Uterus (tissue), 4 donors: Measurements from ENCODE around the gene STX16. TPM values are rescaled to one million over a fixed set of nuclear protein-coding genes. Genes with fewer than 3 reads are reported as not detected.

Experiments used
- DNase-seq, 2 donors: peaks; one replicate each; pipeline ENCODE4 v3.0.0-alpha.2; 2019 to 2020
- H3K27ac ChIP-seq, 2 donors: fragments of 200-600 bp; sonication (generic); 1 replicate in 1 of 2; 2 replicates in 1 of 2; pipeline ENCODE4 v1.5.1; 2016 to 2018
- H3K27me3 ChIP-seq, 2 donors: fragments of 200-600 bp; sonication (generic); one replicate each; pipeline ENCODE4 v1.5.1; 2018 to 2019; ENCODE audit warnings: control low read depth in 1 of 2
- H3K36me3 ChIP-seq, 2 donors: fragments of 200-600 bp; sonication (generic); one replicate each; pipeline ENCODE4 v1.5.1; 2019; ENCODE audit warnings: control low read depth in 1 of 2
- H3K4me1 ChIP-seq, 2 donors: fragments of 200-600 bp; sonication (generic); one replicate each; pipeline ENCODE4 v1.5.1; 2018 to 2019; ENCODE audit warnings: control low read depth in 1 of 2
- H3K4me3 ChIP-seq, 2 donors: fragments of 200-600 bp; sonication (generic); 1 replicate in 1 of 2; 2 replicates in 1 of 2; pipeline ENCODE4 v1.5.1; 2018 to 2019; ENCODE audit warnings: mild to moderate bottlenecking in 1 of 2
- H3K9me3 ChIP-seq, 2 donors: fragments of 200-600 bp; sonication (generic); one replicate each; pipeline ENCODE4 v1.5.1; 2019; ENCODE audit warnings: control low read depth in 1 of 2
- CTCF ChIP-seq, 4 experiments: fragments of 200-600 bp in 2 of 4; fragments of 450-650 bp in 2 of 4; sonication (generic) in 2 of 4; IDR thresholded peaks; one replicate each; pipeline ENCODE4 v1.5.1; 2016 to 2019; ENCODE audit warnings: antibody characterized with exemption in 4 of 4, mild to moderate bottlenecking in 2 of 4, moderate library complexity in 1 of 4
- POLR2A ChIP-seq, 2 donors: fragments of 450-650 bp; IDR thresholded peaks; one replicate each; pipeline ENCODE4 v1.6.1; 2016; ENCODE audit warnings: antibody characterized with exemption in 2 of 2, mild to moderate bottlenecking in 1 of 2, moderate library complexity in 1 of 2
- intact Hi-C: fragments of 100-400 bp; cut with DNase I; formaldehyde crosslinking; loops from one replicate; pipeline ENCODE4 v1.15.1; 2023; ENCODE audit warnings: low total_unique reads
- total RNA-seq, 4 donors: library from RNA; depleted of rRNA in 3 of 4; stranded (reverse); fragments of >200 nt in 3 of 4; gene quantifications; one replicate each; pipeline versions ENCODE4 v1.1.0 to v1.2.4, GENCODE V29; 2014 to 2023
- donor health status: DM: yes; HTN: yes; CAD: no.

STX16 gene
- total RNA-seq, 4 donors from 2014 or later: 32.6 to 82.7 (median 60.8) TPM

DNA sequence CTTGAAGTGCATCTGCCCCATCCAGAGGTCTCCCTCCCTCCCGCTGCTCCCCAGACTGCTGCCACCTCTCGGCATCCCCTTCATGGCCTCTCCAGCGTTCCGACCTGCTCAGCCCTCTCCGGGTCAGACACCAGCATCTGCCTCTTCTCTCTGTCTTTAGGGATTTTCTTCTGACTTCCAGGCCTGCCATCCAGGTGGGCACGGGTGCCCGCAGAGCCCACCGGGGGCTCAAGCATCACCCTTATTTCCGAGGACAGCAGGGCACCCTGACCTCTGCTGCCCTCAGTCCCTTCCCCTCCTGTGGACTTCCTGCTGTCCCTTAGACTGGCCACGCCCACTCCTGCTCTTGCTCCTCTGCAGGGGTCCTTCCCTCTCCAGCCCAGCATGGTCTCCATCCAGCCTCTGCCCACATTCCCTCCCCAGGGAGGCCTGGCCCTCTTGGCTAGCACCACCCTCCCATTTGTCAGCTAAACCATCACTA is 44.9 kb downstream of the STX16 start:
- H3K9me3 ChIP-seq: no peaks in the 10 kb centered on the region
- H3K27ac ChIP-seq: no peak overlapping the region
- TF ChIP-seq POLR2A (IDR thresholded peaks at IDR 0.05): no peak
- no peak for TF ChIP-seq CTCF (IDR thresholded peaks at IDR 0.05)
- H3K4me1 ChIP-seq: peaks cover 0 to 11% of the 10 kb centered on the region in 2 donors
- no peak for DNase-seq
- no peak overlapping the region for H3K4me3 ChIP-seq
- H3K36me3 ChIP-seq: no peaks in the 10 kb centered on the region
- intact Hi-C loops: no loop called here
- H3K27me3 ChIP-seq: no peaks in the 10 kb centered on the region

DNA sequence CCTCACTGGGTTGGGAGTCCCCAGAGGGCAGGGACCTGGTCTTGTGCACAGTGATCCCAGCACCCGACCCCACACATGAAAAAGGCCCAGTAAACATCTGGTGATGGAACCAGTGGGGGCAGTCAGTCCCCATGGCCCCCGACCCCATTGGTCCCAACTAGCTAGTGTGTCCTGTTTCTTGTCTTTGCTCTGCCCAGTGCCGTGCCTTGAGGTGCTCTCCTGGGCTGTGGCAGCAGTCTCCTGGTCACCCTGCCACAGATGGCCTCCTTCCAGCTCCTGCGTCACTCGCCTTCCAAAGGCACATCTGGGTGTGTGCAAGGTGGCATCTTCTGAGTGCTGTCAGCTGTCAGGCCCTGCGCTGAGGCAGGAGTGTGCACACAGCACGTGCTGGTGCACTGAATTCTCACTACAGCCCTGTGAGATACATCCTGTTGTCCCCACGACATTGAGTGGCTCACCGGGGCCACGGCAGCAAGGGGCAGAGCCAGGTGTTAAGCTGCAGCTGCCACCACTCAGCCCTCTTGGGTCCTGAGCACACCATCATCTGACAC is 45.4 kb downstream of the STX16 start:
- Histone ChIP-seq H3K4me3 (no peak overlapping the region), H3K27ac (no peak overlapping the region), H3K27me3 (no peaks in the 10 kb centered on the region), H3K9me3 (no peaks in the 10 kb centered on the region), H3K4me1 (peaks cover 0 to 11% of the 10 kb centered on the region in 2 donors), H3K36me3 (no peaks in the 10 kb centered on the region)
- DNase-seq: no peak
- TF ChIP-seq POLR2A (IDR thresholded peaks at IDR 0.05) (no peak), CTCF (IDR thresholded peaks at IDR 0.05) (no peak)
- intact Hi-C loops: no loop called here

GRCh38 chr20:58697201-58697866 is 46.3 kb downstream of the STX16 start:
- H3K27me3 ChIP-seq: no peaks in the 10 kb centered on the region
- intact Hi-C loops: no loop called here
- H3K4me1 ChIP-seq: peaks cover 0 to 11% of the 10 kb centered on the region in 2 donors
- no peak overlapping the region for H3K4me3 ChIP-seq
- peak in 1 of 2 donors; percentile 8 for DNase-seq
- no peaks in the 10 kb centered on the region for H3K36me3 ChIP-seq
- TF ChIP-seq CTCF (IDR thresholded peaks at IDR 0.05): no peak
- no peak for TF ChIP-seq POLR2A (IDR thresholded peaks at IDR 0.05)
- no peaks in the 10 kb centered on the region for H3K9me3 ChIP-seq
- no peak overlapping the region for H3K27ac ChIP-seq

GRCh38 chr20:58697867-58698703 is 47.0 kb downstream of the STX16 start:
- Histone ChIP-seq H3K4me3 (no peak overlapping the region), H3K36me3 (no peaks in the 10 kb centered on the region), H3K4me1 (peaks cover 0 to 11% of the 10 kb centered on the region in 2 donors), H3K27ac (no peak overlapping the region), H3K9me3 (no peaks in the 10 kb centered on the region), H3K27me3 (no peaks in the 10 kb centered on the region)
- no peak for TF ChIP-seq CTCF (IDR thresholded peaks at IDR 0.05)
- TF ChIP-seq POLR2A (IDR thresholded peaks at IDR 0.05): no peak
- peak in 1 of 2 donors; percentile 9 for DNase-seq
- intact Hi-C loops: no loop called here
